Measurements from ENCODE around the gene COG7. TPM values are rescaled to one million over a fixed set of nuclear protein-coding genes. Genes with fewer than 3 reads are reported as not detected.

COG7 gene
- total RNA-seq, 2 donors from 2014 or later: 9.0 to 11.2 TPM

- H3K9me3 ChIP-seq: peaks cover 0 to 8% of the 10 kb centered on the region in 2 donors
- TF ChIP-seq, protein P1, sequence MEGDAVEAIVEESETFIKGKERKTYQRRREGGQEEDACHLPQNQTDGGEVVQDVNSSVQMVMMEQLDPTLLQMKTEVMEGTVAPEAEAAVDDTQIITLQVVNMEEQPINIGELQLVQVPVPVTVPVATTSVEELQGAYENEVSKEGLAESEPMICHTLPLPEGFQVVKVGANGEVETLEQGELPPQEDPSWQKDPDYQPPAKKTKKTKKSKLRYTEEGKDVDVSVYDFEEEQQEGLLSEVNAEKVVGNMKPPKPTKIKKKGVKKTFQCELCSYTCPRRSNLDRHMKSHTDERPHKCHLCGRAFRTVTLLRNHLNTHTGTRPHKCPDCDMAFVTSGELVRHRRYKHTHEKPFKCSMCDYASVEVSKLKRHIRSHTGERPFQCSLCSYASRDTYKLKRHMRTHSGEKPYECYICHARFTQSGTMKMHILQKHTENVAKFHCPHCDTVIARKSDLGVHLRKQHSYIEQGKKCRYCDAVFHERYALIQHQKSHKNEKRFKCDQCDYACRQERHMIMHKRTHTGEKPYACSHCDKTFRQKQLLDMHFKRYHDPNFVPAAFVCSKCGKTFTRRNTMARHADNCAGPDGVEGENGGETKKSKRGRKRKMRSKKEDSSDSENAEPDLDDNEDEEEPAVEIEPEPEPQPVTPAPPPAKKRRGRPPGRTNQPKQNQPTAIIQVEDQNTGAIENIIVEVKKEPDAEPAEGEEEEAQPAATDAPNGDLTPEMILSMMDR (IDR thresholded peaks at IDR 0.05): no peak
These were observed 110.8 kb downstream of the COG7 start for GRCh38 chr16:23342083-23342640.

GRCh38 chr16:23339787-23340186 lies 113.2 kb downstream of the COG7 start:
- H3K4me1 ChIP-seq: no peaks in the 10 kb centered on the region
- TF ChIP-seq, protein P1 (IDR thresholded peaks at IDR 0.05): no peak
- no peak overlapping the region for H3K4me3 ChIP-seq
- no peak for DNase-seq (ENCODE audit: low spot score)
- H3K36me3 ChIP-seq: no peaks in the 10 kb centered on the region
- H3K9me3 ChIP-seq: peaks cover 0 to 8% of the 10 kb centered on the region in 2 donors
- no peak overlapping the region for H3K27ac ChIP-seq
- no peaks in the 10 kb centered on the region for H3K27me3 ChIP-seq

More at GRCh38 chr16:23342083-23342640, 110.8 kb downstream of the COG7 start:
- no peak for DNase-seq (ENCODE audit: low spot score)
- Histone ChIP-seq H3K36me3 (no peaks in the 10 kb centered on the region), H3K4me1 (no peaks in the 10 kb centered on the region), H3K27ac (no peak overlapping the region), H3K27me3 (no peaks in the 10 kb centered on the region), H3K4me3 (no peak overlapping the region)

Other genes starting within 250 kb of the COG7 start
- gene SCNN1B, start 150.9 kb downstream of the COG7 start, total RNA-seq: under 1 TPM; 0.16 to 0.26 TPM
- 10 to 100 TPM; 25.0 to 59.3 TPM for gene GGA2, start 57.3 kb upstream of the COG7 start, total RNA-seq
- 10 to 100 TPM; 15.3 to 18.1 TPM for gene EARS2, start 104.2 kb upstream of the COG7 start, total RNA-seq
- gene UBFD1, start 104.5 kb upstream of the COG7 start, total RNA-seq: 10 to 100 TPM; 85.5 to 93.9 TPM
- gene NDUFAB1, start 143.1 kb upstream of the COG7 start, total RNA-seq: 100 to 1,000 TPM; 478 to 774 TPM
- gene PALB2, start 188.1 kb upstream of the COG7 start, total RNA-seq: 1 to 10 TPM; 4.7 TPM
- 10 to 100 TPM; 22.3 to 25.7 TPM for gene DCTN5, start 188.3 kb upstream of the COG7 start, total RNA-seq
- gene PLK1, start 225.7 kb upstream of the COG7 start, total RNA-seq: 1 to 10 TPM in 1 of 2 donors, under 1 TPM in 1; 0.71 to 3.3 TPM